HepG2 (cell line): ENCODE results near the gene STK36. TPM values are rescaled to one million over a fixed set of nuclear protein-coding genes. Genes with fewer than 3 reads are reported as not detected.

Experiments used
- DMAP1 ChIP-seq: IDR thresholded peaks from 2 replicates; pipeline ENCODE4 v1.6.1; 2016
- GTF3A ChIP-seq: sonication (generic); formaldehyde crosslinking; conservative IDR thresholded peaks from 2 replicates; pipeline ENCODE4 v1.4.0; 2020; ENCODE audit warnings: mild to moderate bottlenecking, missing genetic modification reagents
- KAT2B ChIP-seq: fragments of 150-350 bp; IDR thresholded peaks from 2 replicates; pipeline ENCODE4 v1.6.1; 2014; ENCODE audit warnings: low read depth, low read length, borderline replicate concordance
- PHF5A ChIP-seq: IDR thresholded peaks from one replicate; pipeline ENCODE4 v1.6.1; 2018; ENCODE audit warnings: low read depth, missing genetic modification reagents; ENCODE audit not compliant: unreplicated experiment
- RFXANK ChIP-seq: IDR thresholded peaks from 2 replicates; pipeline ENCODE4 v1.6.1; 2016
- SRSF9 ChIP-seq: fragments of 200-400 bp; formaldehyde crosslinking; IDR thresholded peaks from 2 replicates; pipeline ENCODE4 v1.6.1; 2018; ENCODE audit warnings: borderline replicate concordance, mild to moderate bottlenecking, low read depth, low read length; ENCODE audit not compliant: insufficient read depth, poor library complexity, severe bottlenecking
- ZBTB10 ChIP-seq: sonication (generic); formaldehyde crosslinking; IDR thresholded peaks from 2 replicates; pipeline ENCODE4 v1.4.0; 2020; ENCODE audit warnings: missing genetic modification reagents, borderline replicate concordance
- ZFP36L2 ChIP-seq: sonication (generic); formaldehyde crosslinking; IDR thresholded peaks from 2 replicates; pipeline ENCODE4 v1.4.0; 2020; ENCODE audit warnings: missing genetic modification reagents
- ZFP62 ChIP-seq: sonication (generic); formaldehyde crosslinking; IDR thresholded peaks from 2 replicates; pipeline ENCODE4 v1.4.0; 2020; ENCODE audit warnings: missing genetic modification reagents
- ZGPAT ChIP-seq: IDR thresholded peaks from 2 replicates; pipeline ENCODE4 v1.6.1; 2016; ENCODE audit warnings: mild to moderate bottlenecking
- ZNF275 ChIP-seq: sonication (generic); formaldehyde crosslinking; IDR thresholded peaks from 2 replicates; pipeline ENCODE4 v1.8.0; 2022; ENCODE audit warnings: missing genetic modification reagents, mild to moderate bottlenecking, inconsistent platforms, borderline replicate concordance
- ZNF362 ChIP-seq: sonication (generic); formaldehyde crosslinking; IDR thresholded peaks from 2 replicates; pipeline ENCODE4 v1.4.0; 2020; ENCODE audit warnings: missing genetic modification reagents, mild to moderate bottlenecking, borderline replicate concordance
- ZNF382 ChIP-seq: sonication (generic); formaldehyde crosslinking; IDR thresholded peaks from 2 replicates; pipeline ENCODE4 v1.5.0; 2020; ENCODE audit warnings: missing genetic modification reagents, mild to moderate bottlenecking, borderline replicate concordance
- ZNF503 ChIP-seq: sonication (generic); formaldehyde crosslinking; IDR thresholded peaks from 2 replicates; pipeline ENCODE4 v1.4.0; 2020; ENCODE audit warnings: missing genetic modification reagents
- ZNF557 ChIP-seq: sonication (generic); formaldehyde crosslinking; IDR thresholded peaks from 2 replicates; pipeline ENCODE4 v1.4.0; 2020; ENCODE audit warnings: missing genetic modification reagents
- ZNF710 ChIP-seq: sonication (generic); formaldehyde crosslinking; IDR thresholded peaks from 2 replicates; pipeline ENCODE4 v1.5.0; 2020; ENCODE audit warnings: mild to moderate bottlenecking, missing genetic modification reagents, borderline replicate concordance
- ZNF883 ChIP-seq: sonication (generic); formaldehyde crosslinking; IDR thresholded peaks from 2 replicates; pipeline ENCODE4 v1.5.1; 2020; ENCODE audit warnings: mild to moderate bottlenecking, missing genetic modification reagents; ENCODE audit errors: not compliant biosample characterization
- polyA plus RNA-seq, 8 experiments: library from polyadenylated mRNA; depleted of rRNA in 3 of 8; stranded (reverse) in 7 of 8; unstranded in 1 of 8; fragments of >200 nt; fragmentation: Illumina TruSeq in 4 of 8; extraction: Trizol in 4 of 8; gene quantifications; 2 replicates each; pipeline versions ENCODE4 v1.2.1 to v1.2.3, GENCODE V29; 2011 to 2016; ENCODE audit warnings: low read depth in 4 of 8, missing spikeins in 1 of 8, mixed read lengths in 1 of 8; ENCODE audit not compliant: insufficient read depth in 1 of 8
- total RNA-seq, 5 experiments: library from RNA; depleted of rRNA; stranded (reverse); fragments of >200 nt; fragmentation: Illumina TruSeq; extraction: Trizol; gene quantifications; 2 replicates each; pipeline ENCODE4 v1.2.3, GENCODE V29; 2016; ENCODE audit warnings: low read depth in 1 of 5

The STK36 gene
- total and polyA plus RNA-seq, 2 of the 13 experiments (the other 11 are each of a cell fraction or from before 2014, with no cell fraction given): 45.9 to 83.5 TPM

- TF ChIP-seq ZNF362 (CRISPR knock-in tag) (no peak; the same call in 1 of the 2 replicates), ZNF275 (peak; percentile 65; the same call in 1 of the 2 replicates), ZNF557 (CRISPR knock-in tag) (no peak), ZNF883 (peak; percentile 25), RFXANK (no peak), ZNF503 (no peak), ZGPAT (peak; percentile 84; the same call in 1 of the 2 replicates), ZFP62 (CRISPR knock-in tag) (no peak), GTF3A (CRISPR knock-in tag) (peak; percentile 79; the same call in 1 of the 2 replicates), ZNF382 (no peak), KAT2B (no peak), ZNF710 (CRISPR knock-in tag) (peak; percentile 68), SRSF9 (no peak), ZFP36L2 (CRISPR knock-in tag) (no peak), PHF5A (no peak), ZBTB10 (CRISPR knock-in tag) (no peak), DMAP1 (CRISPR knock-in tag) (no peak)
These were observed at the start of gene STK36, which contains the start of gene RNF25 (continued) for GRCh38 chr2:218671654-218672566.
